ENCODE results near the gene ROPN1B.

Gene ROPN1B

DNA sequence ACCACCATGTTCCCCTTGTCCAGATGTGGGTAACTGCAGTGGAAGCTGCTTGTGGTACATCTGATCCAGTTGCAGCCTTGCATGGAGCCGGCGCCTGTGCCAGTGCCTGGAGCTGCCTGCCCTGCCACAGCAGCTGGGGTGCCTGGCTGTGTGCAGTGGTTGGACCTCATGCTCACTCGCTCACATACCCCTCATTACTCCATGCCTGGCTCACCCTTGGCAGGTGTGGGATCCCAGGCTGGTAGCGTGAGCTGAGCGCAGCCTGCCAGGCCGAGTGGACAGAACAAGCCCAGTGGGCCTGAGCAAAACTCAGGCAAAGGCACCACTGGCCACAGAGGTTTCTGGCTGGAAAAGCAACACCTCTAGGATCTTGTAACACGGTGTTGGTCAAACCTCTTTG is 35.7 kb downstream of the ROPN1B start:
- H3K27ac ChIP-seq (ENCODE audit: low read depth, low read length, poor library complexity, severe bottlenecking): no peak overlapping the region

DNA sequence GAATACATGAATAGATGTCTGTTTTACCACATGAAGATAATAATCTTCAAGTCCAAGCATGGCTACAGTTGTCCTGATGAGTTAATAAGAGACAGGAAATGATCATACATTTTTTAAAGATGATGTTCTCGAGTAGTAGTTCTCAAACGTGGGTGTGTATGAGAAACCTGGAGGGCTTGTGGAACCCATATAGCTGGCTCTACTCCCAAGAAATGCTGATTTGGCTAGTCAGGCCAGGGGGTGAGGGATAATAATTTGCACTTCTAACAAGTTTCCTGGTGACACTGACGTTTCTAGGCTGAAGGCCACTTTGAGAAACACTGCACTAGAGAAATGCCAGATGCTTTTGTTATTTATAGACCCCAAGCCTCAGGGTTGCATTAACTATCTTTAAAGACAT is 37.0 kb downstream of the ROPN1B start:
- H3K9me3 ChIP-seq (ENCODE audit: low read length): no peaks in the 10 kb centered on the region
- H3K27ac ChIP-seq (ENCODE audit: low read depth, low read length, poor library complexity, severe bottlenecking): no peak overlapping the region
- no peaks in the 10 kb centered on the region for H3K27me3 ChIP-seq (ENCODE audit: insufficient read depth, low read length)
- no peaks in the 10 kb centered on the region for H3K79me2 ChIP-seq (ENCODE audit: insufficient read depth, low read length)
- no peaks in the 10 kb centered on the region for H4K20me1 ChIP-seq (ENCODE audit: insufficient read depth, low read length)
- no peak overlapping the region for H2AFZ ChIP-seq (ENCODE audit: low read length)
- H3K9ac ChIP-seq (ENCODE audit: low read length): no peak overlapping the region
- H3K4me1 ChIP-seq (ENCODE audit: insufficient read depth, low read length, severe bottlenecking): no peaks in the 10 kb centered on the region
- no peak for TF ChIP-seq EZH2 (IDR thresholded peaks at IDR 0.05; ENCODE audit: borderline replicate concordance, low read length)
- TF ChIP-seq, protein P1, sequence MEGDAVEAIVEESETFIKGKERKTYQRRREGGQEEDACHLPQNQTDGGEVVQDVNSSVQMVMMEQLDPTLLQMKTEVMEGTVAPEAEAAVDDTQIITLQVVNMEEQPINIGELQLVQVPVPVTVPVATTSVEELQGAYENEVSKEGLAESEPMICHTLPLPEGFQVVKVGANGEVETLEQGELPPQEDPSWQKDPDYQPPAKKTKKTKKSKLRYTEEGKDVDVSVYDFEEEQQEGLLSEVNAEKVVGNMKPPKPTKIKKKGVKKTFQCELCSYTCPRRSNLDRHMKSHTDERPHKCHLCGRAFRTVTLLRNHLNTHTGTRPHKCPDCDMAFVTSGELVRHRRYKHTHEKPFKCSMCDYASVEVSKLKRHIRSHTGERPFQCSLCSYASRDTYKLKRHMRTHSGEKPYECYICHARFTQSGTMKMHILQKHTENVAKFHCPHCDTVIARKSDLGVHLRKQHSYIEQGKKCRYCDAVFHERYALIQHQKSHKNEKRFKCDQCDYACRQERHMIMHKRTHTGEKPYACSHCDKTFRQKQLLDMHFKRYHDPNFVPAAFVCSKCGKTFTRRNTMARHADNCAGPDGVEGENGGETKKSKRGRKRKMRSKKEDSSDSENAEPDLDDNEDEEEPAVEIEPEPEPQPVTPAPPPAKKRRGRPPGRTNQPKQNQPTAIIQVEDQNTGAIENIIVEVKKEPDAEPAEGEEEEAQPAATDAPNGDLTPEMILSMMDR (IDR thresholded peaks at IDR 0.05; ENCODE audit: low read length): no peak
- H3K36me3 ChIP-seq (ENCODE audit: insufficient read depth, low read length): no peaks in the 10 kb centered on the region
- H3K4me2 ChIP-seq (ENCODE audit: low read length): no peak overlapping the region
- no peaks in the 10 kb centered on the region for H3F3A ChIP-seq (ENCODE audit: insufficient read depth, low read length)
- no peaks in the 10 kb centered on the region for H3K9me2 ChIP-seq (ENCODE audit: low read depth, low read length)
- no peak overlapping the region for H3K4me3 ChIP-seq (ENCODE audit: low read depth, low read length, poor library complexity, severe bottlenecking)

More for the DNA sequence above, 35.7 kb downstream of the ROPN1B start:
- Histone ChIP-seq H3K79me2 (ENCODE audit: insufficient read depth, low read length) (no peaks in the 10 kb centered on the region), H3K4me3 (ENCODE audit: low read depth, low read length, poor library complexity, severe bottlenecking) (no peak overlapping the region), H3K27me3 (ENCODE audit: insufficient read depth, low read length) (no peaks in the 10 kb centered on the region), H3K9me2 (ENCODE audit: low read depth, low read length) (no peaks in the 10 kb centered on the region), H3K4me1 (ENCODE audit: insufficient read depth, low read length, severe bottlenecking) (no peaks in the 10 kb centered on the region), H3K36me3 (ENCODE audit: insufficient read depth, low read length) (no peaks in the 10 kb centered on the region), H3K4me2 (ENCODE audit: low read length) (no peak overlapping the region), H3K9ac (ENCODE audit: low read length) (no peak overlapping the region), H3K9me3 (ENCODE audit: low read length) (no peaks in the 10 kb centered on the region), H4K20me1 (ENCODE audit: insufficient read depth, low read length) (no peaks in the 10 kb centered on the region), H3F3A (ENCODE audit: insufficient read depth, low read length) (no peaks in the 10 kb centered on the region), H2AFZ (ENCODE audit: low read length) (no peak overlapping the region)
- TF ChIP-seq, protein P1 (IDR thresholded peaks at IDR 0.05; ENCODE audit: low read length): no peak
- TF ChIP-seq EZH2 (IDR thresholded peaks at IDR 0.05; ENCODE audit: borderline replicate concordance, low read length): no peak

DNA sequence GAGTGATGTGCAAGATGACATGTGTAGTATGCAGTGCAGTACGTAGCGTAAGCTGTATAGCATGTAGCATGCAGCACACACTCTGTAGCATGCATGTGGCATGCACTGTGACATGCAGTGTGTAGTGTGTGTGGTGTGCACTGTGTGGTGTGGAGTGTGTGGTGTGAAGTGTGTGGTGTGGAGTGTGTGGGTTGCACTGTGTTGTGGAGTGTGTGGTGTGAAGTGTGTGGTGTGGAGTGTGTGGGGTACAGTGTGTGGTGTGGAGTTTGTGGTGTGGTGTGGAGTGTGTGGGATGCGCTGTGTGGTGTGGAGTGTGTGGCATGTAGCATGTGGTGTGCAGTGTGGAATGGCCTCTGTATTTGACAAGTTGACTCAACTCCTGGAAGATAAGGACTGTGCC is 39.2 kb downstream of the ROPN1B start:
- Histone ChIP-seq H3K79me2 (ENCODE audit: insufficient read depth, low read length) (no peaks in the 10 kb centered on the region), H3K9me3 (ENCODE audit: low read length) (no peaks in the 10 kb centered on the region), H2AFZ (ENCODE audit: low read length) (no peak overlapping the region), H3K4me1 (ENCODE audit: insufficient read depth, low read length, severe bottlenecking) (no peaks in the 10 kb centered on the region), H3K27ac (ENCODE audit: low read depth, low read length, poor library complexity, severe bottlenecking) (no peak overlapping the region), H3K9me2 (ENCODE audit: low read depth, low read length) (no peaks in the 10 kb centered on the region), H3K4me3 (ENCODE audit: low read depth, low read length, poor library complexity, severe bottlenecking) (no peak overlapping the region), H3K9ac (ENCODE audit: low read length) (no peak overlapping the region), H3K27me3 (ENCODE audit: insufficient read depth, low read length) (no peaks in the 10 kb centered on the region), H3K36me3 (ENCODE audit: insufficient read depth, low read length) (no peaks in the 10 kb centered on the region; the same call in 1 of the 2 replicates), H4K20me1 (ENCODE audit: insufficient read depth, low read length) (no peaks in the 10 kb centered on the region), H3F3A (ENCODE audit: insufficient read depth, low read length) (no peaks in the 10 kb centered on the region), H3K4me2 (ENCODE audit: low read length) (no peak overlapping the region)
- TF ChIP-seq, protein P1 (IDR thresholded peaks at IDR 0.05; ENCODE audit: low read length): no peak
- no peak for TF ChIP-seq EZH2 (IDR thresholded peaks at IDR 0.05; ENCODE audit: borderline replicate concordance, low read length)

All from OCI-LY1 (cell line).